Measurements from ENCODE around the gene KANK2. TPM values are rescaled to one million over a fixed set of nuclear protein-coding genes. Genes with fewer than 3 reads are reported as not detected.
"Not testable (repeated sequence)": the region's sequence is repeated elsewhere in the genome, so short reads cannot be mapped to it uniquely, and the experiment has no call there.

KANK2 gene
- total RNA-seq, 1 donor from 2014 or later = 3.0 TPM

DNA sequence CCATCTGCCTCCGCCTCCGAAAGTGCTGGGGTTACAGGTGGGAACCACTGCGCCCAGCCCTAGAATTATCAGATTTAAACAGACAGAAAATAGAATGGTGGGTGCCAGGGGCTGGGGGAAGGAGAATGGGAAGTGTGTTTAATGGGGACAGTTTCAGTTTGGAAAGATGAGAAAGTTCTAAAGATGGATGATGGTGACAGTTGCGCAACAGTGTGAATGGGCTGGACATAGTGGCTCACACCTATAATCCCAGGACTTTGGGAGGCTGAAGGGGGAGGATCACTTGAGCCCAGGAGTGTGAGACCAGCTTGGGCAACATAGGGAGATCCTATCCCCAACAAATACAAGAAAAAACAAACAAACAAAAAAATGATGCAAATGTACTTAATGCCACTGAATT, 15.9 kb downstream of the KANK2 start:
- no peaks in the 10 kb centered on the region for H3K9me3 Mint-ChIP-seq
- DNase-seq = no peak
- intact Hi-C loops (cut with micrococcal nuclease) = no loop called here
- peaks cover 6% of the 10 kb centered on the region for H3K27me3 Mint-ChIP-seq
- no peaks in the 10 kb centered on the region for H3K36me3 Mint-ChIP-seq (ENCODE audit: low read depth)
- no peak overlapping the region for H3K27ac Mint-ChIP-seq
- H3K4me1 Mint-ChIP-seq = peaks cover 3% of the 10 kb centered on the region
- H3K4me3 Mint-ChIP-seq = no peak overlapping the region

DNA sequence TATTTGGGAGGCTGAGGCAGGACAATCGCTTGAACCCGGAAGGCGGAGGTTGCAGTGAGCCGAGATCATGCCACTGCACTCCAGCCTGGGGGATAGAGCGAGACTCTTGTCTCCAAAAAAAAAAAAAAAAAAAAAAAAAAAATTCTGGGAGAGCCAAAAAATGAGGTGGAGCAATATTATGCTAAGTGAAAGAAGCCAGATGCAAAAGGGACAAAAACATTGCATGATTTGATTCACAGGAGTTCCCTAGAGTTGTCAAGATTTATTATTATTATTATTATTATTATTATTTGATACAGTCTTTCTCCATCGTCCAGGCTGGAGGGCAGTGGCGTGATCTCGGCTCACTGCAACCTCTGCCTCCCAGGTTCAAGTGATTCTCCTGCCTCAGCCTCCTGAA, 16.4 kb downstream of the KANK2 start:
- H3K9me3 Mint-ChIP-seq; H3K4me3 Mint-ChIP-seq; H3K4me1 Mint-ChIP-seq; H3K27ac Mint-ChIP-seq; intact Hi-C loops (cut with micrococcal nuclease); H3K27me3 Mint-ChIP-seq; DNase-seq; H3K36me3 Mint-ChIP-seq (ENCODE audit: low read depth): not testable (repeated sequence)

DNA sequence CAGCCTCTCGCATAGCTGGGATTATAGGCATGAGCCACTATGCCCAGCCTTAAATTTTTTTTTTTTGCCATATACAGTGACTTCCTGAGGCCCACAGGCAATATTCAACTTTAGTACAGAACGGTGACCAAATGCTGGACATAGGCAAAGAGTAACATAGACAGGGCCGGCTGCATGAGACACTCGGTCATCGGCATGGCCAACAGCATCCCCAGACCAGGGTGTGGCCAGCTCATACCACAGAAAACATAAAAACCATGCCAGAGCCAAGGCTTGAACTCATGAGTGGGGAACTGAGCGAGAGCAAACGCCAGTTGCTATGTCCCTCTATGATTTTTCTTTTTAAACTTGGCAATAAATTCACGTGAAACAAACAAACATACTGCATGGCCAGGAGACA, 17.0 kb downstream of the KANK2 start:
- no peaks in the 10 kb centered on the region for H3K36me3 Mint-ChIP-seq (ENCODE audit: low read depth)
- H3K9me3 Mint-ChIP-seq = no peaks in the 10 kb centered on the region
- H3K4me3 Mint-ChIP-seq = no peak overlapping the region
- intact Hi-C loops (cut with micrococcal nuclease) = no loop called here
- peaks cover 3% of the 10 kb centered on the region for H3K27me3 Mint-ChIP-seq
- DNase-seq = no peak
- H3K27ac Mint-ChIP-seq = no peak overlapping the region
- H3K4me1 Mint-ChIP-seq = peaks cover 3% of the 10 kb centered on the region

DNA sequence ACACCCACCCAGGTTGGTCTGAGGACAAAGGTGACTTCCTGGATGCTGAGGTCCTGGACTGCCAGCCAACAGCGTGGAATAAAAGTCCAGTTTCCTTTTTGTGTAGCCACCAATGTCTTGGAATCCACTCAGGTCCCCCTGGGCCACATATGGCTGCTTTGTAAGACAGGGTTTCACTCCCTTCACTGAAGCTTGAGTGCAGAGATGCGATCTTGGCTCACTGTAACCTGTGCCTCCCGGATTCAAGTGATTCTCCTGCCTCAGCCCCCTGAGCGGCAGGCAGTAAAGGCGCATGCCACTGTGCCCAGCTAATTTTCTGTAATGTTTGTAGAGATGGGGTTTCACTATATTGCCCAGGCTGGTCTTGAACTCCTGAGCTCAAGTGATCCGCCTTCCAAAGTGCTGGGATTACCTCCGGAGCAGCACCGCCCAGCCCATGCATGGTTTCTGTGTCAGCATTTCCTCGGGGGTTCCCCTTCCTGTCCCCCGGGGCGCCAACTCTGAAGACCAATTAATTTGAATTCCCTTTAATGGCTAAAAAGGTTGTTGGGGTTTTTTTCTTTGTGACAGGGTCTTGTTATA, 17.5 kb downstream of the KANK2 start:
- H3K4me3 Mint-ChIP-seq = no peak overlapping the region
- DNase-seq = no peak
- no peak overlapping the region for H3K27ac Mint-ChIP-seq
- H3K36me3 Mint-ChIP-seq (ENCODE audit: low read depth) = no peaks in the 10 kb centered on the region
- H3K9me3 Mint-ChIP-seq = no peaks in the 10 kb centered on the region
- peaks cover 3% of the 10 kb centered on the region for H3K4me1 Mint-ChIP-seq
- peaks cover 3% of the 10 kb centered on the region for H3K27me3 Mint-ChIP-seq
- intact Hi-C loops (cut with micrococcal nuclease) = no loop called here

DNA sequence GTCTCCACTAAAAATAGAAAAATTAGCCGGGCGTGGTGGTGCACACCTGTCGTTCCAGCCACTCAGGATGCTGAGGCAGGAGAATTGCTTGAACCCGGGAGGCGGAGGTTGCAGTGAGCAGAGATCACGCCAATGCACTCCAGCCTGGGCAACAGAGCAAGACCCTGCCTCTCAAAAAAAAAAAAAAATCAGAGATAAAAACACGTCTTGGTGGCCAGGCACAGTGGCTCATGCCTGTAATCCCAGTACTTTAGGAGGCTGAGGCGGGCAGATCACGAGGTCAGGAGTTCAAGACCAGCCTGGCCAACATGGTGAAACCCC, 18.2 kb downstream of the KANK2 start:
- H3K27ac Mint-ChIP-seq; intact Hi-C loops (cut with micrococcal nuclease); H3K27me3 Mint-ChIP-seq; H3K36me3 Mint-ChIP-seq (ENCODE audit: low read depth); H3K4me3 Mint-ChIP-seq; H3K9me3 Mint-ChIP-seq; DNase-seq; H3K4me1 Mint-ChIP-seq: not testable (repeated sequence)

DNA sequence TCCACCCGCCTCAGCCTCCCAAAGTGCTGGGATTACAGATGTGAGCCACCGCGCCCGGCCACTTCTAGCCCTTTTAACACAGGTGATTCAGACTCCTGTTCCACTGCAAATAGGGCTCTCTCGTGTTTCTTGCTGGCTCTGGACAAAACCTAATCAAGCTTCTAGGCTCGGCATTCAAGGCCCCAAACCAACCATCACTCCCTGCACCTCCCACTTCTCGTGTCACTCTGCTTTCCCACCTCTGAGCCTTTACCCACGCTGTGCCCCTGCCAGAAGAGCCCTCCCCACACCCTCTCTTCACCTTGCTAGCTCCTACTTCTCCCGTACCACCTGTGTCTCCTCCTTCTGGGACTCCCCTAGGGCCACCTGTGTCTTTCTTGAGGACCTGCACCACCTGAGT, 19.8 kb downstream of the KANK2 start:
- intact Hi-C loops (cut with micrococcal nuclease) = no loop called here
- Mint-ChIP-seq H3K27ac (no peak overlapping the region), H3K27me3 (peaks cover 3% of the 10 kb centered on the region), H3K36me3 (ENCODE audit: low read depth) (no peaks in the 10 kb centered on the region), H3K9me3 (no peaks in the 10 kb centered on the region), H3K4me3 (no peak overlapping the region), H3K4me1 (peaks cover 3% of the 10 kb centered on the region)
- DNase-seq = no peak

DNA sequence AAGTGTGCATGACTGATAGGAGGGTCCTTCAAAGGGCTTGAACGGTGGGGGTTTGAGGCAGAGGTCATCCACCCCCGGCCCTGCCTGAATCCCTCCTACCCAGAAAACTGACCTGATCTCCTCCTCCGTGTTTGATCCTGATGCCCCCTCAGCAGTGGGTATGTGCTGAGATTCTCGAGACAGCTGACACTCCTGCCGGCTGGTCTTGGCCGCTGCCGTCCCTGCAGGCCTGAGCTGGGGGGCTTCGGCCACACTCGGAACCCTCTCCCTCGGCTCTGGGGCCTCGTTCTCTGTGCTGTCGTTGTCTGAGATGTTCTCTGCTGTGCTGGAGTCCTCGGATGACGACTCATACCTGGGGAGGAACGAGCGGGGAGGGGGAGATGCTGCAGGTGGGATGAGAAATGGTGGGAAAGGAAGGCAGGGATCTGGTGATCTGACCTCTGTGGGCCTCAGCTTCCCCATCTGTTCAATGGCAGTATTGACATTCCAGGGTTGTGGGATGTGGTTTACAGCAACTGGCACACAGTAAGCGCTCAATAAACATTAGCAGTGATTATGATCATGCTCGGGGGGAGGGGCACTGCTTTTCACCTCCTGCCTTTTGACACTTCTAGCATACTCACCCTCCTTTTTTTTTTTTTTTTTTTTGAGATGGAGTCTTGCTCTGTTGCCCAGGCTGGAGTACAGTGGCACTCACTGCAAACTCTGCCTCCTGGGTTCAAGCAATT, 20.7 kb downstream of the KANK2 start:
- Mint-ChIP-seq H3K4me3 (no peak overlapping the region), H3K27me3 (peaks cover 3% of the 10 kb centered on the region), H3K36me3 (ENCODE audit: low read depth) (no peaks in the 10 kb centered on the region), H3K9me3 (no peaks in the 10 kb centered on the region), H3K4me1 (peaks cover 3% of the 10 kb centered on the region), H3K27ac (no peak overlapping the region)
- intact Hi-C loops (cut with micrococcal nuclease) = no loop called here
- no peak for DNase-seq

DNA sequence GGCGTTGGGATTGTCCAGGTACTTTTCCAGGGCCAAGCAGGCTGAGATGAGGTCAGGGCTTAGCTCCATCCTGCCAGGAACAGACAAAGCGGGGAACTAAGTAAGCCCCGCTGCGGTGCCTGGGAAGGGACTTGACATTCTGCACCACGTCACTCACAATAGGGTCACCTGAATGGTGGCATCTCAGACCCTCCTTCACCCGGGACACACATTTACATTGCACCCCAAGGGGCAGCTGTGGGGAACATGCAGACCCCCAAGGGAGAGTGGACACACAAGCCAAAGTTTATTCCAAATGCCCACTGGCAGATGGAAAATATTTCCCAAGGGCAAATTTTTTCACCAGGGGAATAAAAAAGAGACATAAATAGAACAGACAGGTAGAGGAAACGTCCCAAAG, 21.4 kb downstream of the KANK2 start:
- no peaks in the 10 kb centered on the region for H3K9me3 Mint-ChIP-seq
- no peaks in the 10 kb centered on the region for H3K36me3 Mint-ChIP-seq (ENCODE audit: low read depth)
- H3K4me3 Mint-ChIP-seq = no peak overlapping the region
- intact Hi-C loops (cut with micrococcal nuclease) = no loop called here
- H3K4me1 Mint-ChIP-seq = peaks cover 3% of the 10 kb centered on the region
- no peaks in the 10 kb centered on the region for H3K27me3 Mint-ChIP-seq
- H3K27ac Mint-ChIP-seq = no peak overlapping the region
- DNase-seq = no peak

DNA sequence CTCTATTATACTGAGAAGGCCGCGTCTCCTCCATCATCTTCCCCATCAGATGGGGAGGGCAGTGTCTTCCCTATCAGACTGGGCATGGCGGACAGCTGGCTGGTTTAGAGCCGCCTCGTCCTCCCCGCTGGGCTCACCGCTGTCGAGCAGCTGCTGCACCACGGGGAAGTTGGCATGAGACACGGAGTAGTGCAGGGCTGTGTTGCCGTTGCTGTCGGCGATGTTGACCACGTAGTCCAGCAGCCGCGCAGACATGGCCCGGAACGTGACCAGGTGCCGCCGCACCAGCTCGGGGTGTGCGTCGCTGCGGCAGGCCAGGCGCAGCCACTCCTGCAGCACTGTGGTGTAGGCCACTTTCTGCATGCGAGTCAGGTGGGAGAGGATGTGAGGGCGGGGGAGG, 23.0 kb downstream of the KANK2 start:
- intact Hi-C loops (cut with micrococcal nuclease) = no loop called here
- Mint-ChIP-seq H3K27me3 (no peaks in the 10 kb centered on the region), H3K9me3 (no peaks in the 10 kb centered on the region), H3K36me3 (ENCODE audit: low read depth) (no peaks in the 10 kb centered on the region), H3K27ac (no peak overlapping the region), H3K4me3 (no peak overlapping the region), H3K4me1 (no peaks in the 10 kb centered on the region)
- no peak for DNase-seq

DNA sequence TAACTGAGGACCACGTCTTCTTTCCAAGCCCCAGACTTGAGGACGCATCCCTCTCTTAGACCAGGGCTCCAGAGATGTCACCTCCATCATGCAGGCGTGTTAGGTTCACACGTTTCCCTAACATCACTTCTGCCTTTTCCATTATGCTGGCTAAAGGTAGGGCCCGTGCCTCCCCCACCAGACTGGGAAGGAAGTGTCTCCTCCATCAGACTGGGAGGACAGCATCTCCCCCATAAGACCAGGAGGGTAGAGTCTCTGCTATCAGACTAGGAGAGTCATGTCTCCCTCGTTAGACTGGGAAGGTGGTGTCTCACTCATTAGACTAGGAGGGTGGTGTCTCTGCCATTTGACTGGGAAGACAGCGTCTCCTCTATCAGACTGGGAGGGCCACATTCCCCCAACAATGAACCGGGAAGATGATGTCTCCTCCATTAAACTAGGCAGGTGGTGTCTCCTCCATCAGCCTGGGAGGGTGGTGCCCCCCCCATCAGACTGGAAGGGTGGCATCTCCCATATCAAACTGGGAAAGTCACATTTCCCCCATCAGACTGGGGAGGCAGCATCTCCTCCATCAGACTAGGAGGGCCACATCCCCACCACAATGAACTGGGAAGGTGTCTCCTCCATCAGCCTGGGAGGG, 23.7 kb downstream of the KANK2 start:
- Mint-ChIP-seq H3K4me1 (no peaks in the 10 kb centered on the region), H3K4me3 (no peak overlapping the region), H3K27me3 (no peaks in the 10 kb centered on the region), H3K27ac (no peak overlapping the region), H3K9me3 (no peaks in the 10 kb centered on the region), H3K36me3 (ENCODE audit: low read depth) (no peaks in the 10 kb centered on the region)
- intact Hi-C loops (cut with micrococcal nuclease) = no loop called here
- no peak for DNase-seq

DNA sequence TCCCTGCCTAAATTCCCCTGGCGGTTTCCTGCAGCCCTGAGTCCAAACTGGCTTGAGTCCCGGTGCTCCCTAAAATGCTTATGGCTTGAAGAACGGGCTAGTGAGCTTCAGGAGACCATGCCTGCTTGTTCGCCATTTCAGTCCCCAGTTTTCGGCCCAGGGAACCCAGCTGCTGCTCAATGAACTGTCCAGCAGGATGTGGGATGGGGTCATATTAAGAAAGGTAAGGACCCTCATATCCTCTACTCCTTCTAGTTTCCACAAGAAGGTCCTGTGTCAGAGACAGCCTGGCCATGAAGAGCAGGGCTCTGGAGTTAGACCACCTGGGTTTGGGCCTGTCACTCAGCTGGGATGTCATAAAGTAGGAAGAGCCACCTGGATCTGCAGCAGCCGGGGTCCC, 24.8 kb downstream of the KANK2 start:
- DNase-seq = no peak
- Mint-ChIP-seq H3K36me3 (ENCODE audit: low read depth) (no peaks in the 10 kb centered on the region), H3K27ac (no peak overlapping the region)

DNA sequence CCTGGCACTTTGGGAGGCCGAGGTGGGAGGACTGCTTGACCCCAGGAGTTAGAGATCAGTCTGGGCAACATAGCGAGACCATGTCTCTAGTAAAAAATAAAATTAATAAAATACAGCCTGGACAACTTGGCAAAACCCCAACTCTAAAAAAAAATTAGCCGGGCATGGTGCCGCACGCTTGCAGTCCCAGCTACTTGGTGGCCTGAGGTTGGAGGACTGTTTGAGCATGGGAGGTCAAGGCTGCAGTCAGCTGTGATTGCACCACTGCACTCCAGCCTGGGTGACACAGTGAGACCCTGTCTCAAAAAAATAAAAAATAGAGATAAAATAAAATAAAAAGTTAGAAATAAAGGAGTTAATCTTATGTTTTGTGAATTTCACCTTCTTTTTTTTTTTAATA, 26.2 kb downstream of the KANK2 start:
- Mint-ChIP-seq H3K36me3 (ENCODE audit: low read depth) (no peaks in the 10 kb centered on the region), H3K4me1 (no peaks in the 10 kb centered on the region), H3K27me3 (no peaks in the 10 kb centered on the region), H3K4me3 (no peak overlapping the region), H3K27ac (no peak overlapping the region), H3K9me3 (no peaks in the 10 kb centered on the region)
- intact Hi-C loops (cut with micrococcal nuclease) = no loop called here
- no peak for DNase-seq

More for the DNA sequence above, 24.8 kb downstream of the KANK2 start:
- Mint-ChIP-seq H3K27me3 (no peaks in the 10 kb centered on the region), H3K4me1 (no peaks in the 10 kb centered on the region), H3K9me3 (no peaks in the 10 kb centered on the region), H3K4me3 (no peak overlapping the region)
- intact Hi-C loops (cut with micrococcal nuclease) = no loop called here

DNA sequence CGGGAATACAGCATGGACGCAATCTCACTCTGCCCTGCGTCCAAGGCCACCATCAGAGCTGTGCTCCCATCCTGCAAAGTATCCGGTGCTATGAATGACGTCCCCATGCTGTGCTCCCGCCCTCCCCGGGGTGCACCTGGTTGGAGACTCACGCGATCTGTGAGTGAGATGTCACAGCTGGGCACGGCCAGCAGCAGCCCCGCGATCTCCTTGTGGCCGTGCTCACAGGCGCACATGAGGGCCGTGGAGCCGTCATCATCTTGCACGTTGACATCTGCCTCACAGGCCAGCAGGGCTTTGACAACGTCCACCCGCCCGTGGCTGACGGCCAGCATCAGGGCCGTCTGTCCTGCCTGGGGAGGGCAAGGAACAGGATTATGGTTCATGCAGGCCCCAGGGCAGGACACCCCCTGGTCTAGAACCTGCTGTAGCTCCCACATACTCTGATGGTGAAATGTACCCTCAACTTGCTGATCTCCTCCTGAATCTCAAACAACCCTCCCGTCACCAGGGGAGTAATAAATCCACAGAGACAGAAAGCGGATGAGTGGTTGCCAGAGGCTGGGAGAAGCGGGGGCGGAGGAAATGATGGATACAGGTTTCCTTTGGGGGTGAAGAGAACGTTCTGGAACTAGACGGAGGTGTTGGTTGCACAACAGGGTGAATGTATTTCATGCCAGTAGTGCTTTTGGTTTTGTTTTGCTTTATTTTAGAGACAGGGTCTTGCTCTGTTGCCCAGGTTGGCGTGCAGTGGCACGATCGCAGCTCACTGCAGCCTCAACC, 27.3 kb downstream of the KANK2 start:
- no peaks in the 10 kb centered on the region for H3K9me3 Mint-ChIP-seq

DNA sequence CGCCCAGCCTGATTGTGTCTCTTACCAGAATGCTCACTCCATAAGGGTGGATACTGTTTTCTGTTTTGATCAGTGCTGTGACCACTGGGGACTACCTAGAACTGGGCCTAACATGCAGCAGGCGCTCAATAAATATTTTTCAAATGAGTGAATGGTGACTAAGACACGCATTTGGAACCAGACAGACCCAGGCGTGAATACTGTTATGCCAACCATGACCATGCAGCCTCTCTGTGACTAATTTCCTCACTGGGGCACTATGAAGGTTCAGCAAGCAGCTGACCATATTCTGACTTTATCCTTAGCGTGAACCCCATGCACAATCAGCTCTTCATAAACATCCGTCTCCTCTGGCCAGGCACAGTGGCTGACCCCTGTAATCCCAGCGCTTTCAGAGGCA, 28.8 kb downstream of the KANK2 start:
- no peaks in the 10 kb centered on the region for H3K36me3 Mint-ChIP-seq (ENCODE audit: low read depth)
- H3K27ac Mint-ChIP-seq = no peak overlapping the region
- H3K4me3 Mint-ChIP-seq = no peak overlapping the region

More for the DNA sequence above, 27.3 kb downstream of the KANK2 start:
- intact Hi-C loops (cut with micrococcal nuclease) = no loop called here
- no peak for DNase-seq
- H3K4me1 Mint-ChIP-seq = no peaks in the 10 kb centered on the region
- no peak overlapping the region for H3K27ac Mint-ChIP-seq
- no peaks in the 10 kb centered on the region for H3K27me3 Mint-ChIP-seq
- no peaks in the 10 kb centered on the region for H3K36me3 Mint-ChIP-seq (ENCODE audit: low read depth)
- no peak overlapping the region for H3K4me3 Mint-ChIP-seq

More for the DNA sequence above, 28.8 kb downstream of the KANK2 start:
- Mint-ChIP-seq H3K27me3 (no peaks in the 10 kb centered on the region), H3K4me1 (no peaks in the 10 kb centered on the region), H3K9me3 (no peaks in the 10 kb centered on the region)
- intact Hi-C loops (cut with micrococcal nuclease) = no loop called here
- no peak for DNase-seq
